HEK293 (cell line): ENCODE data around the gene PDGFC.

Experiments
- CTCF ChIP-seq: fragments of 450-650 bp; formaldehyde crosslinking; IDR thresholded peaks from 2 replicates; pipeline ENCODE4 v1.5.1; 2016; ENCODE audit warnings: missing biosample characterization, missing genetic modification characterization
- IKZF3 ChIP-seq: fragments of 450-650 bp; IDR thresholded peaks from 2 replicates; pipeline ENCODE4 v1.5.0; 2018; ENCODE audit warnings: missing biosample characterization, mild to moderate bottlenecking, missing genetic modification characterization, moderate library complexity
- KLF16 ChIP-seq: fragments of 450-650 bp; formaldehyde crosslinking; IDR thresholded peaks from 2 replicates; pipeline ENCODE4 v1.5.1; 2017; ENCODE audit warnings: missing biosample characterization, missing genetic modification characterization
- TSHZ1 ChIP-seq: fragments of 450-650 bp; formaldehyde crosslinking; IDR thresholded peaks from 2 replicates; pipeline ENCODE4 v1.5.1; 2016; ENCODE audit warnings: missing biosample characterization, missing genetic modification characterization, borderline replicate concordance
- WT1 ChIP-seq: fragments of 450-650 bp; formaldehyde crosslinking; IDR thresholded peaks from 2 replicates; pipeline ENCODE4 v1.5.1; 2016; ENCODE audit warnings: missing biosample characterization, missing genetic modification characterization
- ZBTB10 ChIP-seq: fragments of 450-650 bp; formaldehyde crosslinking; IDR thresholded peaks from 2 replicates; pipeline ENCODE4 v1.5.1; 2016; ENCODE audit warnings: missing biosample characterization, missing genetic modification characterization
- ZEB2 ChIP-seq: fragments of 450-650 bp; formaldehyde crosslinking; IDR thresholded peaks from 2 replicates; pipeline ENCODE4 v1.5.1; 2016; ENCODE audit warnings: missing biosample characterization, missing genetic modification characterization
- ZNF10 ChIP-seq: fragments of 450-650 bp; formaldehyde crosslinking; IDR thresholded peaks from 2 replicates; pipeline ENCODE4 v1.5.1; 2017; ENCODE audit warnings: missing biosample characterization, missing genetic modification characterization
- ZNF138 ChIP-seq: fragments of 450-650 bp; formaldehyde crosslinking; IDR thresholded peaks from 2 replicates; pipeline ENCODE4 v1.5.1; 2016; ENCODE audit warnings: missing biosample characterization, missing genetic modification characterization, borderline replicate concordance
- ZNF274 ChIP-seq, 2 experiments: fragments of 200-500 bp in 1 of 2; fragments of 450-650 bp in 1 of 2; sonication (Bioruptor generic) in 1 of 2; formaldehyde crosslinking in 1 of 2; IDR thresholded peaks; 2 replicates each; pipeline versions ENCODE4 v1.5.1 to v1.6.1; 2014 to 2016; ENCODE audit warnings: borderline replicate concordance in 1 of 2, inconsistent platforms in 1 of 2, low read length in 1 of 2, missing biosample characterization in 1 of 2, missing genetic modification characterization in 1 of 2
- ZNF549 ChIP-seq: fragments of 450-650 bp; IDR thresholded peaks from 2 replicates; pipeline ENCODE4 v1.5.1; 2018; ENCODE audit warnings: missing biosample characterization, missing genetic modification characterization, mild to moderate bottlenecking, inconsistent platforms, moderate library complexity
- ZNF626 ChIP-seq: fragments of 450-650 bp; sonication (Bioruptor Pico); formaldehyde crosslinking; IDR thresholded peaks from 2 replicates; pipeline ENCODE4 v1.5.1; 2018; ENCODE audit warnings: missing biosample characterization, missing genetic modification characterization, inconsistent platforms
- ZNF658 ChIP-seq: fragments of 450-650 bp; formaldehyde crosslinking; IDR thresholded peaks from 2 replicates; pipeline ENCODE4; 2016; ENCODE audit warnings: missing biosample characterization, missing genetic modification characterization

GRCh38 chr4:156950090-156950489 is 21.5 kb downstream of the PDGFC start:
- TF ChIP-seq ZEB2 (tag by site-specific recombination) (no peak), KLF16 (no peak), ZNF626 (tag by site-specific recombination) (no peak), ZNF658 (no peak), CTCF (tag by site-specific recombination) (no peak), ZNF138 (tag by site-specific recombination) (no peak), TSHZ1 (no peak), ZNF549 (tag by site-specific recombination) (no peak), IKZF3 (tag by site-specific recombination) (no peak), ZBTB10 (tag by site-specific recombination) (no peak), WT1 (no peak), ZNF10 (tag by site-specific recombination) (no peak), ZNF274 (IDR thresholded peaks at IDR 0.05; ENCODE audit: low read length) (no peak), ZNF274 (tag by site-specific recombination; IDR thresholded peaks at IDR 0.05; ENCODE audit: borderline replicate concordance) (no peak)
